ENCODE measurements around the gene PDE4D.

The PDE4D gene

DNA sequence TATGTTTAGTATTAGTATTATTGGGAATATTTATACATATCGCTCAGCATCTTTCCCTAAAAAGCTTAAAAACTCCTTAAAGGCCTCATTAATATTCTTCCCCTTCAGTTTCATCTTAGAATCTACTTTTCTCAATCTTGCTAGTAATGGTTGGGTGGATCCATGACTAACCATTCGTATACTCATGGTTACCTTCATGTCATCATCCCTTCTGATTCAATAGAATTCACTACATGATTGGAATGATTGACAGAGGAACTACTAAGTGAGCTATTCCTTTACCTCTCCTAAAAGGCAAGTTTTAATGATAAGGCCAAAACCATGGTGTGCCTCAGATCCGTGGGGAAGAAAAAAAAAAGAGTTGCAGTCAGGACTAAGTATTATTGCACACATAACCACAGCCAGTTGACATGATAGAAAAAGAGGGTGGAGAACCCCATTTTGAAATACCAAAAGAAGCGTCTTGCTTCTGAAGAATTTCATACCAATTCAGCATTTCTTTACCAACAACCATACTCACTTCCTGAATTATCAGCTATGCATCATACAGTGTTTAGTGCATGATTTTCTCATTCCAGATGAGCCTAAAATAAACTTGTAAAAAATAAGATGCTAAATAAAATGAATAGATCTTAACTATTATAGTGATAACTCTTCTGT lies 624.6 kb downstream of the PDE4D start:
- no peak for DNase-seq

DNA sequence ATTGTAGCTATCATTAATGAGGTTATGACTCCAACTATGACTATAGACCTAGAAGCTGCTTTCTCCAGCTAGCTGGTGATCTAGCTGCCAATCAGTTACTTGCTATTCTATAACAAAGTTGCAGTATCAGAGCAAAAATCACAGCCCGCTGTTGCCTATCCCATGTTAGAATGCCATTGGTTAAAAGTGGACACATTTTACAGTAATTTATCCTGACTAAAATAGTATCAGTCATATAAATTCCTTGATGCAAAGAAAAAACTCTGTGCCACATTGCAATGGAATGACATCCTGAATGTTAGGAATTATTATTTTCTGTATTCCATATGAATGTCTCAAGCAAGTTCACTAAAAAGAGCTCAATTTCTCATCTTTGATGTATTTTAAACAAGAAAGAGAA lies 626.5 kb downstream of the PDE4D start:
- no peak for DNase-seq

- no peak for DNase-seq
Observed at GRCh38 chr5:59266410-59266809, 627.1 kb downstream of the PDE4D start.

- no peak for DNase-seq
Observed at GRCh38 chr5:59264639-59265245, 628.8 kb downstream of the PDE4D start.

GRCh38 chr5:59264013-59264412 lies 629.5 kb downstream of the PDE4D start:
- no peak for DNase-seq

GRCh38 chr5:59261969-59262368 lies 631.6 kb downstream of the PDE4D start:
- no peak for DNase-seq

DNA sequence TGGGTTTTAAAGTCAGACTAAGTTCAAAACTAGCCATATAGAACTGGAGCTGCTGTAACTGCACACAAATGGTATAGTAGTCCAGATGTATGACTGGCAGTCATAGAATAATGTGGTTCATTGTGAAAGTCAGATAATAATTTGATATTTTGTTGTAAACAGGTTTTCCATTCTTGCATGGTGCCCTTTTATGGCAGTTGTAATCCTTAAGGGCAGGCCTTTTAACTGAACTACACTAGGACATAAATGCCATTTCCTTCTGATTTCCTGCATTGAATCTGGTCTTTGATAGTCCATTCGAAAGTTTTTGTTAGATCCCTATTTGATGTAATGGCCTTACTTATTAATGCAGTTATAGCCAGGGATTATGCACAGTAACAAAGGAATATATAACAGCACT lies 632.6 kb downstream of the PDE4D start:
- DNase-seq, result no peak

DNA sequence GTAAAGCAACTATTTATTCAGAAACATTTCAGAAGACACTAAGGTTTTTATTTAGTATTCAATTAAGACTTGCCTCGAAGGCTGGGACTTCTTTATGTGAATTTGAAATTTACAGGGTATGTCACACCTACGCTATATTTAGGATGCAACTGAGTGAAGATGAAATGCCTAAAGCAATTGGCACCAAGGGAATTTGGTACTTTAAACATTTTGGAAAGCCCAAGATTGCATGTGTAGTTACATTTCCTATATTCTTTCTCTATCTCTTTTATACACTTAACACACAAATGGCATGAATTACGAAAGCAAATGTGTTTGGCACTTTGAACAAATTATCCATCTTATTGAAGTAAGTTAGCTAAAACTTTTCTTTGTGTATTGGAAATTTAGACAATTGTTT lies 633.3 kb downstream of the PDE4D start:
- no peak for DNase-seq

DNA sequence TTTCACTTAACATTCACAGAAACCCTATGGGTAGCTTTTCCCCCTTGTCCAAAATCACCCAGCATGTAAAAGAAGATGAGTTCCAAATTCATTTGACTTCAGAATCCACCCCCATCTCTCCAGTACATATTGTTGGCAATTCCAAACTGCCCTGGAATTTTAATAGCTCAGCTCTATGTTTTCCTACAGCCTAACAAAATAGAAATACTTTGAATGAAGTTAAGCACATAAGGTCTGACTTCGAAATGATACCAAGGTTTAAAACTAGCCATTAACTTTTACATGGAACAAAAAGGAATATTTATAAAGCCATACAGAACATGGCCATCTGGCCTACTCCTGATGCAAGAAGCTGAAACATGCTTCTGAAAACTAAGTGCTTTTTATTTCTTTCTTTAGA lies 634.3 kb downstream of the PDE4D start:
- no peak for DNase-seq

GRCh38 chr5:59257488-59258400 lies 635.8 kb downstream of the PDE4D start:
- DNase-seq, result no peak

DNA sequence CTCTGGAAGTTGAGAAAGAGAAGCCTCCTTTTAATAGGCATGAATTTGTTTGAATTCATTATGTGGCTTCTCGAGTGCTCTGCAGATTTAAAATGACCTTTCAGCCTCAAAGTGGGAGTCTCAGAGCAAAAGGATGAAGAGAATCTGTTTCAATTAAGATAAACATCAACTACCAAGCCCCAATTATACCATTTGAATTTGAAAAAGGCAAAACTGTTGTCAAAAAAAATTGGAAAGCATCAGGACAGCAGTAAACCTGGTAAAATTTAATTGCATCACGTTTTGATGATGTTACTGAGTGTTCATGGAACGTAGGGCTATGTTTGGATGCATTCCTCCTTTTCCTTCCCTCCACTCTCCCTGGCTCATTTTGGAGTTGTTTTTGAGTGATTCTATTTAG lies 637.2 kb downstream of the PDE4D start:
- DNase-seq, result no peak

- no peak for DNase-seq
Observed at GRCh38 chr5:59254055-59254687, 639.4 kb downstream of the PDE4D start.

DNA sequence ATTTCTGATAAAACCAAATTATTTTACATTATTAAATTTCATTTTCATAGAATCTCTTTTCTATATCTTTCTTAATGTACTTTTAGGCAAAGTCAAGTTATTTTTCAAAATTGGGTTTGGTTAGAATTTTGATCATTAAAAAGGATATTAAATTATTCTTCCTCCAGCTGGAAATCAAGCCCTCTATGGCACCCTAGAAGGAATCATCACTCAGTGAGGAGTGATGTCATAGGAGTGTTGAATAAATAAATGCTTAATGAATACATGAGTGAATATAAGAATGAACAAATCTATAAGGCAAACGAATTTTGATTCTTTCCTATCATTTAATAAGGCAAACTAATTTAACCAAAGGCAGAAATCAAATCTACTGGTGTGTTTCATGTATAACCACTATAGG lies 639.9 kb downstream of the PDE4D start:
- DNase-seq, result no peak

- DNase-seq, result no peak
Observed at GRCh38 chr5:59251627-59252026, 641.9 kb downstream of the PDE4D start.

DNA sequence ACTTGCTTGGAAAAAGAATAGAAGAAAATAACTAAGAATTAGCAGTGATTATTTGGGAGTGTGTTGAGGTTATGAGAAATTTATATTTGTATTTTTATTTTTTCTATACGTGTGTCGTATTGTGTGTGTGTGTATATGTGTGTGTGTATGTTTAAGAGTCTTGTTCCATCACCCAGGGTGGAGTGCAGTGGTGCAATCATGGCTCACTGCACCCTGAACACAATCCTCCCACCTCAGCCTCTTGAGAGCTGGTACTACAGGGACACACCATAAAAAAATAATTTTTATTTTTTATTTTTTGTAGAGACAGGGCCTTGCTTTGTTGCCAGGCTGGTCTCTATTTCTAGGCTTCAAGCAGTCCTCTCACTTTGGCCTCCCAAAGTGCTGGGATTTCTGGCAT lies 643.8 kb downstream of the PDE4D start:
- no peak for DNase-seq

- no peak for DNase-seq
Observed at GRCh38 chr5:59249160-59249559, 644.4 kb downstream of the PDE4D start.

GRCh38 chr5:59246882-59247281 lies 646.6 kb downstream of the PDE4D start:
- DNase-seq, result no peak

- no peak for DNase-seq
Observed at GRCh38 chr5:59246145-59246869, 647.2 kb downstream of the PDE4D start.

GRCh38 chr5:59245198-59245597 lies 648.3 kb downstream of the PDE4D start:
- DNase-seq, result no peak

GRCh38 chr5:59241552-59241951 lies 652.0 kb downstream of the PDE4D start:
- DNase-seq, result no peak

- no peak for DNase-seq
Observed at GRCh38 chr5:59241119-59241518, 652.4 kb downstream of the PDE4D start.

- no peak for DNase-seq
Observed at GRCh38 chr5:59238126-59238902, 655.2 kb downstream of the PDE4D start.

Data from 8988T (cell line).